Left lobe of liver (tissue), 2 donors: Measurements from ENCODE around the gene RAB40C. TPM values are rescaled to one million over a fixed set of nuclear protein-coding genes. Genes with fewer than 3 reads are reported as not detected.

Experiments
- ATAC-seq: fragments of 200-7000 bp; cut with Tn5 transposase; one replicate; pipeline ENCODE4 v1.9.1; 2020; ENCODE audit warnings: mild to moderate bottlenecking, moderate library complexity
- DNase-seq: peaks from one replicate; pipeline ENCODE4 v3.0.0-alpha.2; 2020; ENCODE audit warnings: low spot score
- total RNA-seq: library from RNA; stranded (reverse); gene quantifications from one replicate; pipeline ENCODE4 v1.2.1, GENCODE V29; 2021
- donor health status: DM: no; HTN: no; CAD: no; lungs with moderate emphysema.
- donor health status: DM: no; HTN: yes; CAD: no.

Gene RAB40C
- total RNA-seq, 1 donor from 2014 or later: 15.5 TPM

GRCh38 chr16:572865-573650 is 16.8 kb upstream of the RAB40C start:
- DNase-seq: no peak
- no peak for ATAC-seq

GRCh38 chr16:574021-574760 is 15.7 kb upstream of the RAB40C start:
- DNase-seq (no peak), ATAC-seq (no peak)

GRCh38 chr16:575354-576196 is 14.3 kb upstream of the RAB40C start:
- no peak for DNase-seq
- ATAC-seq: no peak

GRCh38 chr16:576197-576822 is 13.6 kb upstream of the RAB40C start:
- no peak for ATAC-seq
- DNase-seq: no peak

- no peak for ATAC-seq
- no peak for DNase-seq
These were observed 13.1 kb upstream of the RAB40C start for GRCh38 chr16:576823-577201.

GRCh38 chr16:577796-578195 is 12.1 kb upstream of the RAB40C start:
- no peak for ATAC-seq
- no peak for DNase-seq

- DNase-seq (no peak), ATAC-seq (no peak)
These were observed 11.5 kb upstream of the RAB40C start for GRCh38 chr16:578232-578869.

- ATAC-seq: peak; percentile 79
- DNase-seq: peak; percentile 83
These were observed 10.9 kb upstream of the RAB40C start for GRCh38 chr16:578870-579405.

GRCh38 chr16:580141-580945 is 9.5 kb upstream of the RAB40C start:
- ATAC-seq (no peak), DNase-seq (no peak)

GRCh38 chr16:580946-581498 is 8.8 kb upstream of the RAB40C start:
- no peak for DNase-seq
- ATAC-seq: no peak

GRCh38 chr16:582218-582613 is 7.7 kb upstream of the RAB40C start:
- no peak for DNase-seq
- ATAC-seq: no peak

GRCh38 chr16:582614-583331 is 7.1 kb upstream of the RAB40C start:
- ATAC-seq (peak; percentile 68), DNase-seq (peak; percentile 92)

GRCh38 chr16:583470-583814 is 6.4 kb upstream of the RAB40C start:
- DNase-seq (peak; percentile 75), ATAC-seq (peak; percentile 50)

- ATAC-seq (no peak), DNase-seq (no peak)
These were observed 5.9 kb upstream of the RAB40C start for GRCh38 chr16:583815-584591.

- DNase-seq (peak; percentile 82), ATAC-seq (peak; percentile 9)
These were observed 4.5 kb upstream of the RAB40C start for GRCh38 chr16:585351-585750.

GRCh38 chr16:586047-586644 is 3.7 kb upstream of the RAB40C start:
- DNase-seq (no peak), ATAC-seq (no peak)
